ENCODE data around the gene MINDY2. TPM values are rescaled to one million over a fixed set of nuclear protein-coding genes. Genes with fewer than 3 reads are reported as not detected.

MINDY2 gene
- total and polyA plus RNA-seq, 2 donors (not counting 1 experiment from before 2014, with no cell fraction given), result 21.1 to 22.3 TPM

DNA sequence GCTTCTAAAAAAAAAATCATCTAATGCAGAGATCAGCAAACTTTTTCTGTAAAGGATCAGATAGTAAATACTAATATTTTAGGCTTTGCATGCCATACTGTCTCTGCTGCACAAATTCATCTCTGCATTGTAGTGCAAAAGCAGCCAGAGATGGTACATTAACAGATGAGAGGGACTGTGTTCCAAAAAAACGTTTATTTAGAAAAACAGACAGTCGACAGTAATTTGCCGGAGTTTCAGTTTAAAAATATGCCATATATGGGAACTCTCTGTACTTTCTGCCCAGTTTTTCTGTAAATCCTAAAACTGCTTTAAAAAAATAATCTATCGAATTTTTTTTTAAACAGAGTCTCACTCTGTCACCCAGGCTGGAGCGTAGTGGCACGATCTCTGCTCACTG is 14.3 kb downstream of the MINDY2 start:
- peaks cover 2% of the 10 kb centered on the region for H3K36me3 ChIP-seq (ENCODE audit: control insufficient read depth, insufficient read depth, low read length)
- no peak overlapping the region for H2AFZ ChIP-seq (ENCODE audit: low read length)
- H3K9ac ChIP-seq (ENCODE audit: insufficient read depth, low read length), result no peak overlapping the region
- peak overlapping the region in 2 of 4 experiments; percentile 13 to 37 for H3K4me3 ChIP-seq (replicated peaks in 1 of 4; ENCODE audit: control extremely low read depth in 1 of 4, insufficient read depth in 1 of 4, low read depth in 3 of 4, low read length in 4 of 4)
- no peaks in the 10 kb centered on the region for H3K4me1 ChIP-seq (ENCODE audit: control insufficient read depth, extremely low read depth, insufficient read depth, low read length)
- H3K27ac ChIP-seq (ENCODE audit: insufficient read depth, low read length), result no peak overlapping the region
- TF ChIP-seq, protein P1, sequence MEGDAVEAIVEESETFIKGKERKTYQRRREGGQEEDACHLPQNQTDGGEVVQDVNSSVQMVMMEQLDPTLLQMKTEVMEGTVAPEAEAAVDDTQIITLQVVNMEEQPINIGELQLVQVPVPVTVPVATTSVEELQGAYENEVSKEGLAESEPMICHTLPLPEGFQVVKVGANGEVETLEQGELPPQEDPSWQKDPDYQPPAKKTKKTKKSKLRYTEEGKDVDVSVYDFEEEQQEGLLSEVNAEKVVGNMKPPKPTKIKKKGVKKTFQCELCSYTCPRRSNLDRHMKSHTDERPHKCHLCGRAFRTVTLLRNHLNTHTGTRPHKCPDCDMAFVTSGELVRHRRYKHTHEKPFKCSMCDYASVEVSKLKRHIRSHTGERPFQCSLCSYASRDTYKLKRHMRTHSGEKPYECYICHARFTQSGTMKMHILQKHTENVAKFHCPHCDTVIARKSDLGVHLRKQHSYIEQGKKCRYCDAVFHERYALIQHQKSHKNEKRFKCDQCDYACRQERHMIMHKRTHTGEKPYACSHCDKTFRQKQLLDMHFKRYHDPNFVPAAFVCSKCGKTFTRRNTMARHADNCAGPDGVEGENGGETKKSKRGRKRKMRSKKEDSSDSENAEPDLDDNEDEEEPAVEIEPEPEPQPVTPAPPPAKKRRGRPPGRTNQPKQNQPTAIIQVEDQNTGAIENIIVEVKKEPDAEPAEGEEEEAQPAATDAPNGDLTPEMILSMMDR (conservative IDR thresholded peaks at IDR 0.05 in 1 of 2, IDR thresholded peaks at IDR 0.05 in 1 of 2; ENCODE audit: low read depth in 1 of 2, low read length in 2 of 2), result no peak
- no peak for TF ChIP-seq EZH2 (IDR thresholded peaks at IDR 0.05; ENCODE audit: low read length, missing control alignments)
- no peaks in the 10 kb centered on the region for H3K27me3 ChIP-seq (ENCODE audit: control insufficient read depth, insufficient read depth, low read length)
- no peaks in the 10 kb centered on the region for H3K9me3 ChIP-seq (ENCODE audit: control insufficient read depth, insufficient read depth, low read depth, low read length)
- peaks cover 3% of the 10 kb centered on the region for H3K79me2 ChIP-seq (ENCODE audit: control insufficient read depth, insufficient read depth, low read length)
- H4K20me1 ChIP-seq (ENCODE audit: control insufficient read depth, extremely low read depth, insufficient read depth, low read length), result no peaks in the 10 kb centered on the region
- DNase-seq (ENCODE audit: low read depth in 2 of 2), result peak in 1 of 2 donors; percentile 40
- no peak overlapping the region for H3K4me2 ChIP-seq (ENCODE audit: extremely low read depth, insufficient read depth, low read length)

- H3K79me2 ChIP-seq (ENCODE audit: control insufficient read depth, insufficient read depth, low read length), result peaks cover 3% of the 10 kb centered on the region
- H3K36me3 ChIP-seq (ENCODE audit: control insufficient read depth, insufficient read depth, low read length), result peaks cover 2% of the 10 kb centered on the region
- no peak overlapping the region for H2AFZ ChIP-seq (ENCODE audit: low read length)
- no peaks in the 10 kb centered on the region for H4K20me1 ChIP-seq (ENCODE audit: control insufficient read depth, extremely low read depth, insufficient read depth, low read length)
- TF ChIP-seq, protein P1 (conservative IDR thresholded peaks at IDR 0.05 in 1 of 2, IDR thresholded peaks at IDR 0.05 in 1 of 2; ENCODE audit: low read depth in 1 of 2, low read length in 2 of 2), result no peak
- TF ChIP-seq EZH2 (IDR thresholded peaks at IDR 0.05; ENCODE audit: low read length, missing control alignments), result no peak
- H3K4me3 ChIP-seq (replicated peaks in 1 of 4; ENCODE audit: control extremely low read depth in 1 of 4, insufficient read depth in 1 of 4, low read depth in 3 of 4, low read length in 4 of 4), result no peak overlapping the region
- DNase-seq (ENCODE audit: low read depth in 2 of 2), result no peak
- no peak overlapping the region for H3K9ac ChIP-seq (ENCODE audit: insufficient read depth, low read length)
- no peaks in the 10 kb centered on the region for H3K9me3 ChIP-seq (ENCODE audit: control insufficient read depth, insufficient read depth, low read depth, low read length)
- H3K4me2 ChIP-seq (ENCODE audit: extremely low read depth, insufficient read depth, low read length), result no peak overlapping the region
- no peaks in the 10 kb centered on the region for H3K4me1 ChIP-seq (ENCODE audit: control insufficient read depth, extremely low read depth, insufficient read depth, low read length)
- H3K27ac ChIP-seq (ENCODE audit: insufficient read depth, low read length), result no peak overlapping the region
- no peaks in the 10 kb centered on the region for H3K27me3 ChIP-seq (ENCODE audit: control insufficient read depth, insufficient read depth, low read length)
Measured at GRCh38 chr15:58788056-58788710, 17.1 kb downstream of the MINDY2 start.

- Histone ChIP-seq H3K27ac (ENCODE audit: insufficient read depth, low read length) (no peak overlapping the region), H3K27me3 (ENCODE audit: control insufficient read depth, insufficient read depth, low read length) (no peaks in the 10 kb centered on the region), H3K9ac (ENCODE audit: insufficient read depth, low read length) (no peak overlapping the region), H2AFZ (ENCODE audit: low read length) (no peak overlapping the region), H4K20me1 (ENCODE audit: control insufficient read depth, extremely low read depth, insufficient read depth, low read length) (no peaks in the 10 kb centered on the region), H3K4me1 (ENCODE audit: control insufficient read depth, extremely low read depth, insufficient read depth, low read length) (no peaks in the 10 kb centered on the region), H3K4me2 (ENCODE audit: extremely low read depth, insufficient read depth, low read length) (no peak overlapping the region), H3K79me2 (ENCODE audit: control insufficient read depth, insufficient read depth, low read length) (no peaks in the 10 kb centered on the region), H3K4me3 (replicated peaks in 1 of 4; ENCODE audit: control extremely low read depth in 1 of 4, insufficient read depth in 1 of 4, low read depth in 3 of 4, low read length in 4 of 4) (no peak overlapping the region), H3K36me3 (ENCODE audit: control insufficient read depth, insufficient read depth, low read length) (no peaks in the 10 kb centered on the region), H3K9me3 (ENCODE audit: control insufficient read depth, insufficient read depth, low read depth, low read length) (no peaks in the 10 kb centered on the region)
- peak in 1 of 2 donors; percentile 79 for DNase-seq (ENCODE audit: low read depth in 2 of 2)
- no peak for TF ChIP-seq EZH2 (IDR thresholded peaks at IDR 0.05; ENCODE audit: low read length, missing control alignments)
- TF ChIP-seq, protein P1 (conservative IDR thresholded peaks at IDR 0.05 in 1 of 2, IDR thresholded peaks at IDR 0.05 in 1 of 2; ENCODE audit: low read depth in 1 of 2, low read length in 2 of 2), result no peak
Measured at GRCh38 chr15:58793862-58794261, 22.8 kb downstream of the MINDY2 start.

Data from fibroblast of lung (primary cell).